ENCODE data around the gene THRB.

DNA sequence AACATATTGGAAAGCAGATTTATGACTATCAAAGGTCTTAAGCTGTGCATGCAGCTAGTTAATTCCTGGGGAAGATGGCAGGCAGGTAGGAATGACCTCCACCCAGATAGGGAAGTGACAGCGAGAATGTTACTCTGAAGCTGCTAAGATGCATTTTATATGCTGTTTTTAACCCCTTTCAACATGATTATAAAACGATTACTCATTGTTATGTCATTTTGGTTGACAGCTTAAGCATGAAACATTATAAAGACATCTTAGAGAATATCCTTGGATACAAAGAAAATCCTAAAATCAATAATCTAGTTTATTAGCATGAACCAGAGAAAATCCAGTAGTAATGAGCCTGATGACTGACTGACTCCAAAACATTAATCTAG lies 329.1 kb downstream of the THRB start:
- TF ChIP-seq CTCF (IDR thresholded peaks at IDR 0.05) (no peak), POLR2AphosphoS5 (IDR thresholded peaks at IDR 0.05; ENCODE audit: insufficient read depth in 1 of 2, low read depth in 1 of 2) (no peak), POLR2A (IDR thresholded peaks at IDR 0.05) (no peak)

Measured in vagina (tissue), 2 donors.